Lung microvascular endothelial cell (primary cell): ENCODE data around the gene PIK3R3. TPM values are rescaled to one million over a fixed set of nuclear protein-coding genes. Genes with fewer than 3 reads are reported as not detected.

Source experiments
- DNase-seq, 2 donors: peaks; one replicate each; pipeline versions ENCODE4 v3.0.0 to v3.0.0-alpha.2; 2010; ENCODE audit warnings: low read depth in 2 of 2
- total RNA-seq: library from RNA; depleted of rRNA; stranded (reverse); fragments of >200 nt; gene quantifications from 2 replicates; pipeline ENCODE4 v1.2.1, GENCODE V29; 2014

The PIK3R3 gene
- total RNA-seq, result 11.7 and 16.6 TPM in 2 replicates

DNA sequence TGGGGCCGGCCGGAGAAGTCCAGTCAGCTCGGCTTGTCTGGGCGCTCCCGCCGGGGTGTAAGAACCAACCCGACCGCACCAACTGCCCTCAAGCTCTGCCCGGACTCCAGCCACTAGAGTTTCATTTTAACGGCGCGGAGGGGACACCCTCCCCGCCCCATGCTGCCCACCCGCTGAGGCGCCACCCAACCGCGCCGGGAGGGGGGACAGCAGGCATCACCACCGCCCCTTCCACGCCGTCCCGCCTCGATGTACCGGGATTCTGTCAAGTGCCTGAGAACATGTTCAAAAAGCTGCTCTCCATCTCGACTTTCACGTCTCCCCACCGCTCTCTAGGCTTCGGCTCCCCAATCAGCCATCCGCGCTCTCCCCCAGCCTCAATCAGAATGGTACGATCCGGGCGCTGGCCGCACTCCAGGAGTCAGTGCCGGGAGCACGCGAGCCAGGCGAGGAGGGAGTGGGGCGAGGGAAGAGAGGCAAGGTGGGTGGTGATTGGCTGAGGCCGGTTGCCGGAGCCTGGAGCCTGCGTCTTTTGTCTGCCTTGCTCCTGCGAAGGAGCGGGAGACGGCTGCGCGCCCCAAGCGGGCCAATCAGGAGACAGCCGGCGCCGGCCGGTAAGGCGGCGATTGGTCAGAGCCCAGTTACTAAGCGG is at the start of gene PIK3R3:
Gene PIK3R3 (minus strand): TSS at position 101 of the 652 bp plus-strand sequence. CDS start 677 bp downstream, outside the sequence.
- peak; percentile 98 to 100 for DNase-seq

DNA sequence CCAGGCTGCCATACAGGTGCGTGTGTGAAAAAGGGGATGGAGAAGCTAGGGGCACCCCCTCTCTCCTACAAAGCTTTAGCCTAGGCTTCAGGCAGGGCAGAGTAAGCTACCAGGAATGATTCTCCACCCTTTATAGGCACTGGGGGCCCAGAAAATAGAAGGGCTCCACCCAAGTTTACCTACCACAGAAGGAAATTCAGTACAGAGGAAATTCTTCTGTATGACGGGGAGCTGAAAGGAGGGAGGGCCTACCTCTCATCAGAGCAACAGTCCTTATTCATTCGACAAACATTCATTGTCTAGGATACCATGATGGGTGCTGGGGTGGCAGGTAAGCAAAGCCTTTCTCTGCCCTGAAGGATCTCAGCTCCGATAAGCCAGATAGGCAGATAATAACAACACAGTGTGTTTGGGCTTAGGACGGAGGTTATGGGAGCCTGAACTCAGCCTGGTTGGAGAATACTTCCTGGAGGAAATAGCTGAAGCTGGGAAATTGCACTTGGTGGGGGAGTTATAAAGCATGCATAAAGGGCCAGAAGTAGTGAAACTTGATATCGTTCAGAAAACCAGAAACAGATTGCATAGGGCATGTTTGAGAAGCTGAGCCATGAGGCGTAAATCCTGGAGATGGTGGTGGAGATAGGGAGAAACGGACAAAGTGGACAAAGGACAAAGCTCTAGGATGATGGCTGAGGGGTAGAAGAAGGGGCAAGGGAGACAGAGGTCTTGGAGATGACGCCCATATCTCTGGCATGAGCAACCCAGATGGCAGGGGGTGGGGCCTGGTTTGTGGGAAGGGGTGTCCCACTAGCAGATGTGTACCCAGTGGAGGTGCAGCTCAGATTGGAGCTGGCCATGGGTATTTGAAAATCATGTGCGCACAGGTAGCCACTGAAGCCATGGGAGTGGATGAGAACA is 49.2 kb upstream of the PIK3R3 start:
- DNase-seq, result peak; percentile 63 to 76

DNA sequence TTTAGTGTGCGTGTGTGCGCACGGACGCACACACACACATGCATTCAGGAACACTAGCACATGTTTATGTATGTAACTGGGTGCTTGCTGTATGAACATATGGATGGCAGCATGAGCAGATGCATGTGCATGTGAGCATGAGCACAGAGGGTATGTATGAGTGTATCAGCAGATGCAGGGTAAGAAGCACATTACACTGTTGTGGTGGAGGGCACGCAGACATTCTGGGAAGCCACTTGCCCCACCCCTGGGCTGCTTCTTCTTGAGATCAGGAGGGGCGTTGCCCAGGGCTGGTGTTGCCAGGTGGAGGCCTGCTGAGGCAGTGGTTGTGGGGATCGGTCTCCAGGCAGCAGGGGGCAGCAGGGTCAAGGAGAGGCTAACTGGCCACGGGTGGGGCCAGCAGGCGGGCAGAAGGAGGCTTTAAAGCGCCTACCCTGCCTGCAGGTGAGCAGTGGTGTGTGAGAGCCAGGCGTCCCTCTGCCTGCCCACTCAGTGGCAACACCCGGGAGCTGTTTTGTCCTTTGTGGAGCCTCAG is 47.7 kb upstream of the PIK3R3 start:
- peak in 1 of 2 donors; percentile 10 for DNase-seq

DNA sequence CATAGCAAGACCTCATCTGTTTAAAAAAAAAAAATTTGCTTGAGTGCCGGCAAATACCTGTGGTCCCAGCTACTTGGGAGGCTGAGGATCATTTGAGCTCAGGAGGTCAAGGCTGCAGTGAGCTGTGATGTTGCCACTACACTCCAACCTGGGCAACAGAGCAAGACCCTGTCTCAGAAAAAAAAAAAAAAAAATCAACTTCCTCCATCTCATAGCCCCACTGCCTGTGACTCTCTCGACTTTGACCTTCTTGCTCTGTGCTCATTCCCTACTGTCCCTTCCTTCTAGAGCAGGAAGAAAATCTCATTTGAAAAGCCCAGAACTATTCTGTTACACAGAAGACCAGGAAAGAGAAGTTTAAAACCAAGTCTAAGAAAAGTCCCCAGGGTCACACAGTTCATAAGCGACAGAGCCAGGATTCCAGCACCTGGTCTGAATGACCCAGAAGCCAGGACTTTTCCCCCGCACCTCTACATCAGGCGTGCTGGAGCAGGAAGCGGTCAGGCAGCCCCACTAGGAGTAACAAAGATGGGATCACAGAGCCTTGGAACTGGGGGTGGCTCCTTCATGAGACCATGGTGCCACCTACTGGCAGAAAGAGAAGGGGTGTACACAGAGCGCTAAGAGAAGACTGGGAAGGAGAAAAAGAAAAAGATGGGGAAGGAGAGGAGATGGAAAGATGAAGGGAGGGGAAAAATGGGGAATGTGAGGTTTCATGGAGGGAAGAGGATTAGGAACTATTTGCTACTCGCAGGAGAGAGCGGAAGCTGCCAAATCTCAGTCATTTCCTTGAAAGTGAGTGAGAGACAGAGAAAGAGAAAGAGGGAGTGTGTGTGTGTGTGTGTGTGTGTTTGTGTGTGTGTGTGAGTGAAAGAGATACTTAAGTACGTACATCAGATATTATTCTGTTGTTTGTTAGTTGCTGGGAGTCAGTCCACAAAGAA is 47.0 kb upstream of the PIK3R3 start:
- peak; percentile 86 to 87 for DNase-seq

DNA sequence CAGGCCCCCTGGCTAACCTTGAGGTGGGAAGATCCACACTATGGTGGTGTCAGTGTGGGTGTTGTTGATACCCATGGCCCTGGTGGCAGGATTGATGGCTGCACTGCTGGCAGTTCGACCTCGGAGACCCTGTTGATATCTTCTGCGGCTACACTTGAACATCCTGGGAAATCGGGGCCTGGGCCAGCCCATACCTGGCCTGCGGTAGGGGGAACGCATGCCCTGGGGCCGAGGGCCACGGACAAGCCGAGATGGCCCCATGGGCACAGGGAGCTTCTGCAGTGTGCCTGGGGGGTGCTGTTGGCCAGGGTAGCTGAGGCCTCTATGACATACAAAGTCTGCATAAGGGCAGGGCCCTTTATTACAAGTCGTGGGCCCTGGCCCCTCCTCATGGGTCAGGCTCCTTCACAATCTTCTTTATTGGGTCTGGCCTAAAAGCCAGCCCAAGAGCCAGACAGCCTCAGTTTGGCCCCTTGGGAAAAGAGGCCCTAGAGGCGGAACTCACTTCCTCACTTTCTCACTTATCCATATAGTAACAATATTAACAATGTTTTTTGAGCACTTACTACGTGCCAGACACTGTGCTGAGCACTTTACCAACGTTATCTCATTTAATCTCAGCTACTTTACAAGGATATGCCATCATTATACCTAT is 43.9 kb upstream of the PIK3R3 start, which contains the start of gene P3R3URF:
Gene P3R3URF (minus strand): TSS at position 278 of the 655 bp plus-strand sequence. CDS start 17 bp downstream, at position 261.
- DNase-seq, result no peak

DNA sequence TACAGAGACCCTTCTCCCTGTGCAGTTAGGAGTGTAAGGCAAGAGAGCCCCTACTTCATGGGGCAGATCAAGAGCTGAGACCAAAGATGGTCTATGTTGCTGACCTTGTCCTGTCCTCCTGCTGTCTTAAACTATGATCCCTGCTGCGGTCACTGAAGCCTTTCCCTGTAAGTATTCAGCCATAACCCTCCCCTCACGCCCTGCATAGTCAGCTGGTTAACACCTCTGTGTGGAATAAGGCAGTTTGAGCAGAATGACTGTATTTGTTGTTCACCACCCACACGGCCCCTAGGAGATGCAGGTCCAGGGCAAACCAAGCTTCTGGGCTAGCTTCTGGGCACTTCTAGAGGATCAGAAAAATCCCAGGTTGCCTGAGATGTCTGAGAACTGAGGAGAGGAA is 42.8 kb upstream of the PIK3R3 start:
- DNase-seq, result no peak

DNA sequence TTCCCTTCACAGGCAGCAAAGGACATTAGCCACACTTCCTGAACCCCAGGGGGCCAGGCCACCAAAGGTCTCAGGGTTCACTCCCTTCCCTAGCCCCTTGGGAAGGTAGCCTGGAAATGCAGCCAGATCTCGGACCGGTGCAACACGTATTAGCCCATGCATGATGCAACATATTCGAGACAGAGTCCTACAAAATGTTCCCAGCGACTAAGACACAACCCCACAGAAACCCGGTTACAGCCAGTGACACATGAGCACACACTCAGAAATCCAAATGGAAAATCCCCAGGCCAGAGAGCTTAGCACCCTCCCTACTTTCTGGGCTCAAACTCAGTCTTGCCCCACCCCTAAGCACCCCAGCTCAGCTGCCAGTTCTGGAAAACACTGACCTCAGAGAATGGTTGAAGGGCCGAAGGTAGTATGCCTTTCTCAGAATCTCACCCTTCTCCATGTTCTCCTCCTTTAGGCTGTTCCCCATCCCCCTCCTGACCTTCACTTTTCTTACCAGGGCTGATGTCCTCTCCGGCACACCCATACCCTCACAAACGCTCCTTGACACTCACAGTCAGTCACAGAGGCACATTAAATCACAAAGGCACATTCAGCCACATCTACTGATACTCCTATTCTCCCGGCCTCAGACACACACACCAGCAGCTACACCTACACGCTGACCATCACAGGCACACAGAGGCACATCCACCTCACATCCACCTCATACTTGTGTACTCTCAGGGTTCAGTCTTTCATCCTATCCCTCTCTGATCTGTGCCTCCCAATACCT is 42.2 kb upstream of the PIK3R3 start, which contains the start of gene TSPAN1:
Gene TSPAN1 (plus strand): TSS at position 640 of the 784 bp plus-strand sequence. CDS start 6,021 bp downstream, outside the sequence.
- DNase-seq, result no peak

DNA sequence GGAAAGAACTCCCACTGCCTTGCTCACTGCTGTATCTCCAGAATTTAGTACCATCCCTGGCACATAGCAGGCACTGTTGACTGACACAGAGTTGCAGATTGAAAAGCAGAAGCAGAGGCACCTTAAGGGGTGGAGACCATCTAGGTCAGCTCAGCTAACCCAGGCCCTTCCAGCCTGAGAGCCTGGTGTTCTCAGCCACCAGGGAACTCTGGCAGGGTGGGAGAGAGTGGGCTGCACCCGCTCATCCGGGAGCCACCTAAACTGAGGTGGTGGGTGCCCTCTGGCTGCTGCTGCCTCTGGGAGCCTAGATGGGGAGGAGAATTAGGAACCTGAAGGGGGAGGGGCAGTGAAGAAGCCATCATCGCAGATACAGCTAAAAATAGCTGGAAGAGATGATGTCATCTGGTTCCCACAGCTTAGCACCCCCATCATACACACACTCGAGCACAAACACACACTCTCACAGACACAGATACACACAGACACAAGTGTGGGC is 41.0 kb upstream of the PIK3R3 start:
- DNase-seq, result peak in 1 of 2 donors; percentile 16

DNA sequence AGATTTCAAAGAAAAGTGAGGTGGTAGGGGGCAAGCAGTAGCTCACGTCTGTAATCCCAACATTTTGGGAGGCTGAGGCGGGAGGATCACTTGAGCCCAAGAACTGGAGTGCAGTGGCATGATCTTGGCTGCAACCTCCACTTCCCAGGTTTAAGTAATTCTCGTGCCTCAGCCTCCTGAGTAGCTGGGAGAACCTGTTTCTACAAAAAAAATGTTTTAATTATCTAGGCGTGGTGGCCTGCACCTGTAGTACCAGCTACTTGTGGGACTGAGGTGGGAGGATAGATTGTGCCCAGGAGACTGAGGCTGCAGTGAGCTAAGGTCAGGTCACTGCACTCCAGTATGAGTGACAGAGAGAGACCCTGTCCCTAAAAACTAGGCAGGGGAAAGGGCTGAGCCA is 39.9 kb upstream of the PIK3R3 start:
- no peak for DNase-seq

DNA sequence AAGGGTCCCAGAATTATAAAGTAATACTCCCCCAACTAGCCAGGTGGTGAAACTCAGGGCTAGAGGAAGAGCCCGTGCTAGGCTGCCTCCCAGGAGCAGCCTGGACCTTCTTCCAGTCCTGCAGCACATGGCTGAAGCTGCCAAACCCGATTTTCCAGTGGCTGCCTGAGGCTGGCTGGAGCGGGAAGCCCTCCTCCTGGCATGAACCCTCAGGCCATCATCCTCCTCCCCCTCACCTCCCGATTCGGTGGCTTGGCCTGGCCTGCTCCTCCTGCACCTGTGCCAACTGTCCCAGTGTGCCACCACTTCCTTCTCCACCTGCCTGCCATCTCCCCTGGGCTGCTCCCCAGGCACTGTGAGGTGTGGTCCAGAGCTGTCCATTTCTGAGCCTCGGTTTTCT is 39.4 kb upstream of the PIK3R3 start:
- no peak for DNase-seq

DNA sequence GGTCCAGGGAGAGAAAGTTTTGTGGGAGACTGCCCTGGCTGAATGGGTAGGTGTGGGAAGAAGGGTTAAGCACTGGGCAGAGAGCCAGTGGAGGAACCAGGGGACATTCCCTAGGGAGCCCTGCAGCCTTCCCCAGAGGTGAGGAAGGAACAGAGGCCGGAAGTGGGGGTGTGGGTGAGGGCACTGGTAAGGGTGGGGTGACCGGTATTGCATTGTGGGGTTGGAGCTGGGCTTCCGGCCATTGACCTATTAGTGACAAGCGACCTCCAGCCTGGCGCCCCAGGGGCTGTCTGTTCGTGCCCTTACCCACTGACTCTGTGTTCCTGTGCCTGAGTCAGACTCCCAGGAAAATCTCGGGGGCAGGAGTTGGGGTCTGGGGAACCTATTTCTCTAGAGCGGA is 38.9 kb upstream of the PIK3R3 start:
- peak in 1 of 2 donors; percentile 16 for DNase-seq

DNA sequence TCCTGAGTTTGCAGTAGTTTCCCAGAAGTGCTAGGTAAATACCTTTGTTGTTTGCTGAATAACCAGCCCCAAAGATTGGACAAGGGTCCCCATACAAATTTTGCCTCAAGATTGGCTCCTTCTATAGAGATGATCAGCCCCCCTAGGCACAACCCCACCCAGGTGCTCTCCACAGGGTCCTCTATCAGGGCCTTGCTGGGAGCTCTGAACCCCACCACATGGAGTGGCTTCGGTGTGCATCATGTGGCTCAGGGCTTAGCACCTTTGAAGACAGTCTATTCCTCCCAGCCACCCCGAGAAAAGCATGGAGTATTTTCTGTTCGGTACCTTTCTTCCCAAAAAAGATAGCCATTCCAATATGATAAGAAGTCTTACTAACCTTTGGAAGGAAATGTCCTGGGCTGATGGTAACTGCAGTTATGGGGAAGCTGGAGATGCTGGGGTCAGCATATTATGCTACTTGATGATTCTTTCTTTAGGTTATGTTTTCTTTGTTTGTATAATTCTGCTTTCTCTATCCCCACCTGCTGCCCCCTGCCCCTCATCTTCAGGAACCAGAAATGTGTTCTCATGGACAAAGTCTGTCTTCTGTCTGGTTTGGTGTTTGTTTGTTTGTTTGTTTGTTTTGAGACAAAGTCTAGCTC is 37.5 kb upstream of the PIK3R3 start:
- DNase-seq, result no peak

DNA sequence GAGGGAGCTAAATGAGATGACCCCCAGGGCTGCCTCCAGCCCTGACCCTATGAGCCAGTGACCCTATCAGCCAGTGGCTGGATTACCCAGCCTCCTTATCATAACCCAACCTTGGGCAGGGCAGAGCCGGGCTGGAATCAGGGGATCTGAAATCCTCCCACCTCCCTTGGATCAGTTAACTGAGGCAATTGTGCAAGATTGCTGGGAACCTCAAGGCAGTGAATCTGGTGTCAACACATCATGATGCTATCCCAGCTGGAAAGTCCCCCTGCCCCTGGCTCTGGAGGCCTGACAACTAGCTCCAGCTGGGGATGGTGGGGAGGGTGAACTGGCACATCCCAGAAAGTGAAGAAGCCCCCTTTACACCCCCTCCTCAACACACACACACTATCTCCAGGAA is 36.0 kb upstream of the PIK3R3 start:
- no peak for DNase-seq

DNA sequence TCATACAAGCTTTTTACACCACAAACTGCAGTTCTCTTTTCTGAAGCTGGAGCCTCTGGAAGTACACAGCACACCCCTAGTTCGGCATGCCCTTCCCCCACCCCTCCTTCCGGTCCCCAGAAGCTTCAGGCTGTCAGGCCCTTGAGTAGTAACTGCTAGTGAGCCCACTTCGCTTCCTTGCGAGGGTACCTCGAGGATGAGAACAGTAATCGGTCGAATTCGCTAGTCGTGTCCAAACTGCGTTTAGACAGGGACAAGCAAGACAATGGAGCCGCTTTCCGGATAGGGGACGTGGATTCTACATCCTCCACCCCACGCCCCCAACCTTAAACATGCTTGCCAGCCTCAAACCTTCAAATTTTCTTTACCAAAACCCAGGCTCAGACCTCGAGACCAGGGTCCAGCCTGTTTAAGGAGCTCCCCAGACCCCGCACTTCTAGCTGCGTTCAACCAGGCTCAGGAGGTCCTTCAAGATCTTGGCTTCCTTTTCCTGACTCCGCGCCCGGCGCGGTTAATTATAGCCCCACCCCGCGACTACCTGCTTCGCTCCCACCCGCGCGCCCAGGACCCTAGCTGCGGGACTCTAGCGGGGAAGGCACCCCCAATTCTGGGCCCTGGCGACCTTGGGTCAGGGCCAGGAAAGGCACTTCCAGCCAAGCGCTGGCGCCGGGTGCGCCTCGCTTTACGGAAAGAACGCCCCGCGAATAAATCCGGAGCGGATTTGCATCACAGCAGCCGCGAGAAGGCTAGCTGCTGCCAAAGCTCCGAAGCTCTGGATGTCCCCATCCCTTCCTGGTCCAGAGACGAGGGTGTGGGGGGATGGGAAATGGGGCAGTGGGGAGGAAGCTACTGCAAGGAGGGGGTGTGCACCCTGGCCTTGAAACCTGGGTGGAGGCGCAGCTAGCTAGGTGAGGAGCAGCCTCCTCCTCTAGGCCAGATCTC is 34.4 kb upstream of the PIK3R3 start:
- DNase-seq, result peak; percentile 47 to 83

DNA sequence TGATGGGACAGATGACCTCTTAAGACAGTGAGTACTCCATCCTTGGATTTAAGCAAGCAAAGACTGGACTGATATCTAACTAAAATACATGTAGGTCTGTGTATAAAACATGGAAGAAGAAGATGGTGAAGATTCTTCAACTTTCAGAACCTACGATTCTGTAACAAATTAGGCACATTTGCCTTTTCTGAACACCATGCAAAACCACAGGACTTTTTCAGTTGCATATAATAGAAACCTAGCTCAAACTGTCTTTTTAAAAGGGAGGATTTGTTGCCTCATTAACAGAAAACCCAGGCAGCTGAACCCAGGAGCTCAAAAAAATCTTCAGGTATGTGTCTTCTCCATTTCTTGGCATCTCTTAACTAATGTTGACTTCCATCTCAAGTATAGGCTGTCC is 27.8 kb upstream of the PIK3R3 start:
- no peak for DNase-seq

DNA sequence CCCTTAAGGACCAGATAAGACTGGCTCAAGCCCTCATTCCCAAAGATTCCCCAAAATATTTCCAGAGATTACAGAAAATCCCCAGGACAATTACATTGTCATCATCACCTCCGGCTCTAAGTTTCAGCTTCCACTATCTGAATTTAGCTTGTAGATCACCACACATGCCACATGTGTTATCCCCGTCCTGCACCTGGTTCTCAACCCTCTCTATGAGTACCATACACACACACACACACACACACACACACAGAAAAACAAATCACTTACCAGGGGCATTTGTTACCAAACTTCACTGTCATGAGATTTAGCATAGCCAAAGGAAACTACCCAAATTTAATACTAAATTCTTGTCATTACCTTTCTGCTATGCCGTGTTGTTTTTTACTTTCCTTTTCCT is 27.1 kb upstream of the PIK3R3 start:
- no peak for DNase-seq

DNA sequence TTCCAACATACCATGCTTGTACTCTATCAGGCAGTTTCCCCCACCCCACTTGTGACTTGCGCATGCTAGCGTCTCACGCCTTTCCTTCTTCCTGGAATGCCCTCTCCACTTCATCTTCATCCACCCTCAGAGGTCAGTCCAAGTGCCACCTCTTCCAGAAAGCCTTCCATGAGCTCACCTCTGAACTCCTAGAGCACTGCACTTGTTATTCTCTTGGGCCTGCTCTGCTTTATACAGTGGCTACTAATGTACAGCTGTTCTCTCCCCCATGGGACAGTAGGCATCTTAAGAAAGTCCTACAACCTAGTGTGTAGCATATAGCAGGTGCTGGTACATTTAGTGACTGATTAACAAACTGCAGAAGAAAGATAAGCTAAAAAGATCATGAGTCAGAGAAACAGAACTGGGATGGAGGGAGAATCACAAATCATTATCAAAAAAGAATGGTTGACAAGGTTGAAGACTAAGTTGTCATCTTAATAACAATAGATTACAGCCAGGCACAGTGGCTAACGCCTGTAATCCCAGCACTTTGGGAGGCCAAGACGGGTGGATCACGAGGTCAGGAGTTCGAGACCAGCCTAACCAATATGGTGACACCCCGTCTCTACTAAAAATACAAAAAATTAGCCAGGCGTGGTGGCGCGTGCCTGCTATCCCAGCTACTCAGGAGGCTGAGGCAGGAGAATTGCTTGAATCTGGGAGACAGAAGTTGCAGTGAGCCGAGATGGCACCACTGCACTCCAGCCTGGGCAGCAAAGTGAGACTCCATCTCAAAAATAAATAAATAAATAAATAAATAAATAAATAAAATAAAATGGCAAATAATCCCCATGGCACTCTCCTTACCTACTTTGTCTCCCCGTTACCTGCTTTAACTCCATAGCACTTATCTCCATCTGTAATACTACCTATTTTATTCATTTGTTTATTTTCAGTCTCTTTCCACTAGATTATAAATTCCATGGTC is 26.2 kb upstream of the PIK3R3 start:
- no peak for DNase-seq
